B cell (primary cell): ENCODE measurements around the gene ZFP3.
"Not testable (repeated sequence)": the region's sequence is repeated elsewhere in the genome, so short reads cannot be mapped to it uniquely, and the experiment has no call there.

ENCODE experiments used
- CTCF ChIP-seq: fragments of 200-600 bp; IDR thresholded peaks from one replicate; pipeline ENCODE4 v1.8.0; 2022; ENCODE audit warnings: antibody characterized with exemption, mild to moderate bottlenecking
- EZH2 ChIP-seq: IDR thresholded peaks from 2 replicates; pipeline ENCODE4 v1.6.1; 2012; ENCODE audit warnings: borderline replicate concordance, low read depth, mild to moderate bottlenecking, moderate library complexity, low read length; ENCODE audit not compliant: insufficient read depth, poor library complexity, severe bottlenecking

GRCh38 chr17:5122056-5122455 lies 43.8 kb downstream of the ZFP3 start:
- TF ChIP-seq EZH2, CTCF: not testable (repeated sequence)
